GM23338 (cell line): ENCODE measurements around the gene CDH23.

ENCODE experiments used
- CREB1 ChIP-seq: fragments of 250-450 bp; sonication (Bioruptor Pico); IDR thresholded peaks from 2 replicates; pipeline ENCODE4 v1.5.0; 2020; ENCODE audit warnings: low read depth, mild to moderate bottlenecking, moderate library complexity
- EZH2 ChIP-seq: fragments of 200-600 bp; sonication (generic); IDR thresholded peaks from one replicate; pipeline ENCODE4 v1.8.0; 2017; ENCODE audit warnings: antibody characterized with exemption, mild to moderate bottlenecking, low read depth; ENCODE audit not compliant: unreplicated experiment
- TF ChIP-seq, protein P1 (sequence below), 2 experiments: fragments of 200-600 bp in 1 of 2; sonication (generic) in 1 of 2; conservative IDR thresholded peaks; 2 replicates each; pipeline versions ENCODE4 v1.5.1 to v1.6.1; 2016 to 2017; ENCODE audit warnings: antibody characterized with exemption in 2 of 2, low read depth in 2 of 2, mild to moderate bottlenecking in 2 of 2, moderate library complexity in 1 of 2
- TF ChIP-seq, protein P2 (sequence below): IDR thresholded peaks from one replicate; pipeline ENCODE4 v1.6.1; 2018; ENCODE audit warnings: antibody characterized with exemption; ENCODE audit not compliant: unreplicated experiment
- TF ChIP-seq, protein P3 (sequence below): fragments of 250-450 bp; sonication (Bioruptor Pico); IDR thresholded peaks from 2 replicates; pipeline ENCODE4 v1.5.0; 2020; ENCODE audit warnings: mild to moderate bottlenecking, moderate library complexity

DNA sequence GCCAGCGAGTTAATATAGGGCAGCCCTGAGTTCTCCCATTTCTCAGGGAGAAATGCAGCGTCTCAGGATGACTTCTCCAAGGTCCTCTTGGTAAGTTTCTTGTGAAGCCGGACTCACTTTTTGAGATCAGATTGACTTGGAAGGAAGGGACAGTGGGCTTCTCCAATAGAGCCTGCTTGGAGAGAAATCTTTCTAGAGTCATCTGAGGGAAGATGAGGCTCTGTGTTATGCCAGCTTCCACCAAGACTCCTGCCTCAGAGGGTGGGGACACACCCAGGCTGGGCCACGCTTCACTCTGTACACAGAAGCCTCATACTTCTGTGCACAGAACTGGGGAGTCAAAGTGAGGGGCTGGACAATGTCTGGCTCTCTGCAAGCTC, 317.3 kb downstream of the CDH23 start:
- TF ChIP-seq, protein P1, sequence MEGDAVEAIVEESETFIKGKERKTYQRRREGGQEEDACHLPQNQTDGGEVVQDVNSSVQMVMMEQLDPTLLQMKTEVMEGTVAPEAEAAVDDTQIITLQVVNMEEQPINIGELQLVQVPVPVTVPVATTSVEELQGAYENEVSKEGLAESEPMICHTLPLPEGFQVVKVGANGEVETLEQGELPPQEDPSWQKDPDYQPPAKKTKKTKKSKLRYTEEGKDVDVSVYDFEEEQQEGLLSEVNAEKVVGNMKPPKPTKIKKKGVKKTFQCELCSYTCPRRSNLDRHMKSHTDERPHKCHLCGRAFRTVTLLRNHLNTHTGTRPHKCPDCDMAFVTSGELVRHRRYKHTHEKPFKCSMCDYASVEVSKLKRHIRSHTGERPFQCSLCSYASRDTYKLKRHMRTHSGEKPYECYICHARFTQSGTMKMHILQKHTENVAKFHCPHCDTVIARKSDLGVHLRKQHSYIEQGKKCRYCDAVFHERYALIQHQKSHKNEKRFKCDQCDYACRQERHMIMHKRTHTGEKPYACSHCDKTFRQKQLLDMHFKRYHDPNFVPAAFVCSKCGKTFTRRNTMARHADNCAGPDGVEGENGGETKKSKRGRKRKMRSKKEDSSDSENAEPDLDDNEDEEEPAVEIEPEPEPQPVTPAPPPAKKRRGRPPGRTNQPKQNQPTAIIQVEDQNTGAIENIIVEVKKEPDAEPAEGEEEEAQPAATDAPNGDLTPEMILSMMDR (conservative IDR thresholded peaks at IDR 0.05; ENCODE audit: low read depth in 2 of 2) = no peak
- TF ChIP-seq, protein P2, sequence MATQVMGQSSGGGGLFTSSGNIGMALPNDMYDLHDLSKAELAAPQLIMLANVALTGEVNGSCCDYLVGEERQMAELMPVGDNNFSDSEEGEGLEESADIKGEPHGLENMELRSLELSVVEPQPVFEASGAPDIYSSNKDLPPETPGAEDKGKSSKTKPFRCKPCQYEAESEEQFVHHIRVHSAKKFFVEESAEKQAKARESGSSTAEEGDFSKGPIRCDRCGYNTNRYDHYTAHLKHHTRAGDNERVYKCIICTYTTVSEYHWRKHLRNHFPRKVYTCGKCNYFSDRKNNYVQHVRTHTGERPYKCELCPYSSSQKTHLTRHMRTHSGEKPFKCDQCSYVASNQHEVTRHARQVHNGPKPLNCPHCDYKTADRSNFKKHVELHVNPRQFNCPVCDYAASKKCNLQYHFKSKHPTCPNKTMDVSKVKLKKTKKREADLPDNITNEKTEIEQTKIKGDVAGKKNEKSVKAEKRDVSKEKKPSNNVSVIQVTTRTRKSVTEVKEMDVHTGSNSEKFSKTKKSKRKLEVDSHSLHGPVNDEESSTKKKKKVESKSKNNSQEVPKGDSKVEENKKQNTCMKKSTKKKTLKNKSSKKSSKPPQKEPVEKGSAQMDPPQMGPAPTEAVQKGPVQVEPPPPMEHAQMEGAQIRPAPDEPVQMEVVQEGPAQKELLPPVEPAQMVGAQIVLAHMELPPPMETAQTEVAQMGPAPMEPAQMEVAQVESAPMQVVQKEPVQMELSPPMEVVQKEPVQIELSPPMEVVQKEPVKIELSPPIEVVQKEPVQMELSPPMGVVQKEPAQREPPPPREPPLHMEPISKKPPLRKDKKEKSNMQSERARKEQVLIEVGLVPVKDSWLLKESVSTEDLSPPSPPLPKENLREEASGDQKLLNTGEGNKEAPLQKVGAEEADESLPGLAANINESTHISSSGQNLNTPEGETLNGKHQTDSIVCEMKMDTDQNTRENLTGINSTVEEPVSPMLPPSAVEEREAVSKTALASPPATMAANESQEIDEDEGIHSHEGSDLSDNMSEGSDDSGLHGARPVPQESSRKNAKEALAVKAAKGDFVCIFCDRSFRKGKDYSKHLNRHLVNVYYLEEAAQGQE = no peak
- TF ChIP-seq CREB1 (CRISPR knock-in tag) (no peak), EZH2 (no peak)
- TF ChIP-seq, protein P3, sequence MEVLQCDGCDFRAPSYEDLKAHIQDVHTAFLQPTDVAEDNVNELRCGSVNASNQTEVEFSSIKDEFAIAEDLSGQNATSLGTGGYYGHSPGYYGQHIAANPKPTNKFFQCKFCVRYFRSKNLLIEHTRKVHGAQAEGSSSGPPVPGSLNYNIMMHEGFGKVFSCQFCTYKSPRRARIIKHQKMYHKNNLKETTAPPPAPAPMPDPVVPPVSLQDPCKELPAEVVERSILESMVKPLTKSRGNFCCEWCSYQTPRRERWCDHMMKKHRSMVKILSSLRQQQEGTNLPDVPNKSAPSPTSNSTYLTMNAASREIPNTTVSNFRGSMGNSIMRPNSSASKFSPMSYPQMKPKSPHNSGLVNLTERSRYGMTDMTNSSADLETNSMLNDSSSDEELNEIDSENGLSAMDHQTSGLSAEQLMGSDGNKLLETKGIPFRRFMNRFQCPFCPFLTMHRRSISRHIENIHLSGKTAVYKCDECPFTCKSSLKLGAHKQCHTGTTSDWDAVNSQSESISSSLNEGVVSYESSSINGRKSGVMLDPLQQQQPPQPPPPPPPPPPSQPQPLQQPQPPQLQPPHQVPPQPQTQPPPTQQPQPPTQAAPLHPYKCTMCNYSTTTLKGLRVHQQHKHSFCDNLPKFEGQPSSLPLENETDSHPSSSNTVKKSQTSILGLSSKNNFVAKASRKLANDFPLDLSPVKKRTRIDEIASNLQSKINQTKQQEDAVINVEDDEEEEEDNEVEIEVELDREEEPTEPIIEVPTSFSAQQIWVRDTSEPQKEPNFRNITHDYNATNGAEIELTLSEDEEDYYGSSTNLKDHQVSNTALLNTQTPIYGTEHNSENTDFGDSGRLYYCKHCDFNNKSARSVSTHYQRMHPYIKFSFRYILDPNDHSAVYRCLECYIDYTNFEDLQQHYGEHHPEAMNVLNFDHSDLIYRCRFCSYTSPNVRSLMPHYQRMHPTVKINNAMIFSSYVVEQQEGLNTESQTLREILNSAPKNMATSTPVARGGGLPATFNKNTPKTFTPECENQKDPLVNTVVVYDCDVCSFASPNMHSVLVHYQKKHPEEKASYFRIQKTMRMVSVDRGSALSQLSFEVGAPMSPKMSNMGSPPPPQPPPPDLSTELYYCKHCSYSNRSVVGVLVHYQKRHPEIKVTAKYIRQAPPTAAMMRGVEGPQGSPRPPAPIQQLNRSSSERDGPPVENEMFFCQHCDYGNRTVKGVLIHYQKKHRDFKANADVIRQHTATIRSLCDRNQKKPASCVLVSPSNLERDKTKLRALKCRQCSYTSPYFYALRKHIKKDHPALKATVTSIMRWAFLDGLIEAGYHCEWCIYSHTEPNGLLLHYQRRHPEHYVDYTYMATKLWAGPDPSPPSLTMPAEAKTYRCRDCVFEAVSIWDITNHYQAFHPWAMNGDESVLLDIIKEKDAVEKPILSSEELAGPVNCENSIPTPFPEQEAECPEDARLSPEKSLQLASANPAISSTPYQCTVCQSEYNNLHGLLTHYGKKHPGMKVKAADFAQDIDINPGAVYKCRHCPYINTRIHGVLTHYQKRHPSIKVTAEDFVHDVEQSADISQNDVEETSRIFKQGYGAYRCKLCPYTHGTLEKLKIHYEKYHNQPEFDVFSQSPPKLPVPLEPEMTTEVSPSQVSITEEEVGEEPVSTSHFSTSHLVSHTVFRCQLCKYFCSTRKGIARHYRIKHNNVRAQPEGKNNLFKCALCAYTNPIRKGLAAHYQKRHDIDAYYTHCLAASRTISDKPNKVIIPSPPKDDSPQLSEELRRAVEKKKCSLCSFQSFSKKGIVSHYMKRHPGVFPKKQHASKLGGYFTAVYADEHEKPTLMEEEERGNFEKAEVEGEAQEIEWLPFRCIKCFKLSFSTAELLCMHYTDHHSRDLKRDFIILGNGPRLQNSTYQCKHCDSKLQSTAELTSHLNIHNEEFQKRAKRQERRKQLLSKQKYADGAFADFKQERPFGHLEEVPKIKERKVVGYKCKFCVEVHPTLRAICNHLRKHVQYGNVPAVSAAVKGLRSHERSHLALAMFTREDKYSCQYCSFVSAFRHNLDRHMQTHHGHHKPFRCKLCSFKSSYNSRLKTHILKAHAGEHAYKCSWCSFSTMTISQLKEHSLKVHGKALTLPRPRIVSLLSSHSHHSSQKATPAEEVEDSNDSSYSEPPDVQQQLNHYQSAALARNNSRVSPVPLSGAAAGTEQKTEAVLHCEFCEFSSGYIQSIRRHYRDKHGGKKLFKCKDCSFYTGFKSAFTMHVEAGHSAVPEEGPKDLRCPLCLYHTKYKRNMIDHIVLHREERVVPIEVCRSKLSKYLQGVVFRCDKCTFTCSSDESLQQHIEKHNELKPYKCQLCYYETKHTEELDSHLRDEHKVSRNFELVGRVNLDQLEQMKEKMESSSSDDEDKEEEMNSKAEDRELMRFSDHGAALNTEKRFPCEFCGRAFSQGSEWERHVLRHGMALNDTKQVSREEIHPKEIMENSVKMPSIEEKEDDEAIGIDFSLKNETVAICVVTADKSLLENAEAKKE = no peak
